Endothelial cell (in vitro differentiated cells): ENCODE data around the gene C1orf56. TPM values are rescaled to one million over a fixed set of nuclear protein-coding genes. Genes with fewer than 3 reads are reported as not detected.

Experiments used
- DNase-seq: peaks from one replicate; pipeline ENCODE4 v3.0.0; 2021; ENCODE audit warnings: low spot score
- H3K27ac Mint-ChIP-seq: one replicate; pipeline ENCODE4 v1.8.0; 2021; ENCODE audit warnings: mixed read lengths, inconsistent platforms; ENCODE audit not compliant: unreplicated experiment
- H3K27me3 Mint-ChIP-seq: one replicate; pipeline ENCODE4 v1.8.0; 2021; ENCODE audit warnings: mild to moderate bottlenecking, moderate library complexity, mixed read lengths, inconsistent platforms; ENCODE audit not compliant: unreplicated experiment
- H3K36me3 Mint-ChIP-seq: one replicate; pipeline ENCODE4 v1.8.0; 2021; ENCODE audit warnings: mild to moderate bottlenecking, low read depth, mixed read lengths, inconsistent platforms; ENCODE audit not compliant: unreplicated experiment
- H3K4me1 Mint-ChIP-seq: one replicate; pipeline ENCODE4 v1.8.0; 2021; ENCODE audit warnings: mild to moderate bottlenecking, mixed read lengths, inconsistent platforms; ENCODE audit not compliant: unreplicated experiment
- H3K4me3 Mint-ChIP-seq: one replicate; pipeline ENCODE4 v1.8.0; 2021; ENCODE audit warnings: mild to moderate bottlenecking, mixed read lengths, inconsistent platforms; ENCODE audit not compliant: unreplicated experiment
- H3K9me3 Mint-ChIP-seq: one replicate; pipeline ENCODE4 v1.8.0; 2021; ENCODE audit warnings: mixed read lengths, inconsistent platforms; ENCODE audit not compliant: unreplicated experiment
- CTCF ChIP-seq: fragments of 200-600 bp; sonication (generic); IDR thresholded peaks from one replicate; pipeline ENCODE4 v1.5.0; 2021; ENCODE audit warnings: antibody characterized with exemption; ENCODE audit not compliant: unreplicated experiment
- total RNA-seq: library from RNA; stranded (reverse); fragmentation: NEBNext Ultra II Directional; extraction: Animal tissue kit (Norgen Biotek cat#: 25700); gene quantifications from one replicate; pipeline ENCODE4 v1.2.1, GENCODE V29; 2021; ENCODE audit not compliant: unreplicated experiment

The C1orf56 gene
- total RNA-seq, 1 donor from 2014 or later = 1.0 TPM

GRCh38 chr1:151055581-151055980 is 8.0 kb downstream of the C1orf56 start:
- H3K4me3 Mint-ChIP-seq = peak overlapping the region; percentile 72
- no peaks in the 10 kb centered on the region for H3K9me3 Mint-ChIP-seq
- no peak for TF ChIP-seq CTCF
- H3K27ac Mint-ChIP-seq = peak overlapping the region; percentile 78
- H3K36me3 Mint-ChIP-seq = peaks cover 45% of the 10 kb centered on the region
- H3K27me3 Mint-ChIP-seq = peaks cover 8% of the 10 kb centered on the region
- peaks cover 42% of the 10 kb centered on the region for H3K4me1 Mint-ChIP-seq
- DNase-seq = no peak

- TF ChIP-seq CTCF = no peak
- H3K27me3 Mint-ChIP-seq = peaks cover 10% of the 10 kb centered on the region
- peaks cover 47% of the 10 kb centered on the region for H3K36me3 Mint-ChIP-seq
- H3K27ac Mint-ChIP-seq = peak overlapping the region; percentile 88
- H3K9me3 Mint-ChIP-seq = no peaks in the 10 kb centered on the region
- DNase-seq = no peak
- peaks cover 48% of the 10 kb centered on the region for H3K4me1 Mint-ChIP-seq
- H3K4me3 Mint-ChIP-seq = peak overlapping the region; percentile 98
Observed at GRCh38 chr1:151056149-151056548, 8.6 kb downstream of the C1orf56 start.

- peaks cover 10% of the 10 kb centered on the region for H3K27me3 Mint-ChIP-seq
- no peak for TF ChIP-seq CTCF
- peaks cover 40% of the 10 kb centered on the region for H3K36me3 Mint-ChIP-seq
- H3K27ac Mint-ChIP-seq = peak overlapping the region; percentile 97
- DNase-seq = no peak
- H3K9me3 Mint-ChIP-seq = no peaks in the 10 kb centered on the region
- peak overlapping the region; percentile 98 for H3K4me3 Mint-ChIP-seq
- peaks cover 62% of the 10 kb centered on the region for H3K4me1 Mint-ChIP-seq
Observed at GRCh38 chr1:151058692-151059091, 11.1 kb downstream of the C1orf56 start.

GRCh38 chr1:151059109-151060006 is 11.8 kb downstream of the C1orf56 start, which contains the start of gene CDC42SE1:
Gene CDC42SE1, minus strand, starts transcription at chr1:151059622. Its CDS starts 3,892 bp downstream, at chr1:151055730.
- peak; percentile 66 for TF ChIP-seq CTCF
- Mint-ChIP-seq H3K27ac (peak within 1 kb of the TSS; percentile 97), H3K36me3 (peaks cover 36% of the 10 kb centered on the region), H3K4me1 (peaks cover 62% of the 10 kb centered on the region), H3K27me3 (peaks cover 10% of the 10 kb centered on the region), H3K4me3 (peak within 1 kb of the TSS; percentile 98), H3K9me3 (no peaks in the 10 kb centered on the region)
- peak; percentile 88 for DNase-seq
